A549 (cell line): Measurements from ENCODE around the gene RANBP3. TPM values are rescaled to one million over a fixed set of nuclear protein-coding genes. Genes with fewer than 3 reads are reported as not detected.

Experiments used
- ATAC-seq, 2 experiments: fragments of 200-7000 bp in 1 of 2; fragments of >200 bp in 1 of 2; cut with Nextera tagmentation in 1 of 2; cut with Tn5 transposase in 1 of 2; 3 replicates each; pipeline versions ENCODE4 v1.8.0 to v1.9.1; 2018 to 2020; ENCODE audit warnings: mild to moderate bottlenecking in 1 of 2, moderate library complexity in 1 of 2
- CTCF ChIA-PET: fragments of 300-600 bp; sonication (Branson Sonifier 250); formaldehyde crosslinking; extraction: SDS; loops from one replicate; lab custom pipeline; 2021; ENCODE audit warnings: antibody characterized with exemption, inconsistent platforms; lab: Yijun Ruan, JAX
- POLR2A ChIA-PET: fragments of 350-600 bp; formaldehyde crosslinking; extraction: SDS; loops from one replicate; lab custom pipeline; 2021; ENCODE audit warnings: antibody characterized with exemption, inconsistent platforms; lab: Yijun Ruan, JAX
- DNase-seq, 2 experiments: peaks; one replicate each; pipeline versions ENCODE4 v3.0.0 to v3.0.0-alpha.2; 2011 to 2016; ENCODE audit warnings: low read depth in 1 of 2, low spot score in 1 of 2
- FAIRE-seq: peaks from 2 replicates; lab custom pipeline; 2011; peaks lifted over from hg19 to GRCh38; lab: Jason Lieb, UNC
- H3K27ac ChIP-seq, 2 experiments: fragments of >200 bp; sonication (Bioruptor Twin); formaldehyde crosslinking; 3 replicates each; pipeline ENCODE4 v1.5.1; 2016 to 2017
- H3K4me1 ChIP-seq: fragments of >200 bp; sonication (Bioruptor Twin); formaldehyde crosslinking; 3 replicates; pipeline ENCODE4 v1.6.1; 2016
- H3K4me2 ChIP-seq: fragments of >200 bp; sonication (Bioruptor Twin); formaldehyde crosslinking; 3 replicates; pipeline ENCODE4 v1.6.1; 2016
- H3K4me3 ChIP-seq: fragments of >200 bp; sonication (Bioruptor Twin); formaldehyde crosslinking; 3 replicates; pipeline ENCODE4 v1.5.1; 2016
- H3K9me3 ChIP-seq: fragments of >200 bp; sonication (Bioruptor Twin); formaldehyde crosslinking; 3 replicates; pipeline ENCODE4 v1.6.1; 2016
- BHLHE40 ChIP-seq: IDR thresholded peaks from 2 replicates; pipeline ENCODE4 v1.6.1; 2012; ENCODE audit warnings: low read depth, low read length, inconsistent platforms
- CBX2 ChIP-seq: fragments of 200-600 bp; sonication (generic); IDR thresholded peaks from 2 replicates; pipeline ENCODE4 v1.6.1; 2016; ENCODE audit warnings: low read depth, mild to moderate bottlenecking, borderline replicate concordance
- CBX8 ChIP-seq: fragments of 200-600 bp; sonication (generic); IDR thresholded peaks from 2 replicates; pipeline ENCODE4 v1.6.1; 2016
- CEBPB ChIP-seq, 2 experiments: fragments of >200 bp in 1 of 2; sonication (Bioruptor Twin) in 1 of 2; formaldehyde crosslinking in 1 of 2; IDR thresholded peaks; 2 replicates each; pipeline ENCODE4 v1.6.1; 2012 to 2016
- CHD4 ChIP-seq: fragments of 200-600 bp; sonication (generic); IDR thresholded peaks from 2 replicates; pipeline ENCODE4 v1.6.1; 2016; ENCODE audit warnings: antibody characterized with exemption, mild to moderate bottlenecking, borderline replicate concordance
- EHF ChIP-seq: fragments of 250-450 bp; sonication (Bioruptor Pico); IDR thresholded peaks from 2 replicates; pipeline ENCODE4 v1.5.0; 2020; ENCODE audit warnings: mild to moderate bottlenecking
- EHMT2 ChIP-seq: fragments of 200-600 bp; sonication (generic); IDR thresholded peaks from 2 replicates; pipeline ENCODE4 v1.6.1; 2016; ENCODE audit warnings: antibody characterized with exemption, low read depth, mild to moderate bottlenecking, moderate library complexity
- ESRRA ChIP-seq: fragments of 150-350 bp; IDR thresholded peaks from 2 replicates; pipeline ENCODE4 v1.6.1; 2014; ENCODE audit warnings: mild to moderate bottlenecking, low read length, borderline replicate concordance
- FOSL2 ChIP-seq, 2 experiments: fragments of 450-650 bp in 1 of 2; fragments of >200 bp in 1 of 2; sonication (Bioruptor Twin) in 1 of 2; formaldehyde crosslinking; IDR thresholded peaks; 2 replicates each; pipeline versions ENCODE4 v1.5.0 to v1.6.1; 2016 to 2020; ENCODE audit warnings: mild to moderate bottlenecking in 1 of 2, moderate library complexity in 1 of 2
- HEYL ChIP-seq: fragments of 250-450 bp; sonication (Bioruptor Pico); IDR thresholded peaks from 2 replicates; pipeline ENCODE4 v1.8.0; 2021; ENCODE audit warnings: mild to moderate bottlenecking, moderate library complexity
- HOXB5 ChIP-seq: fragments of 250-450 bp; sonication (Bioruptor Pico); IDR thresholded peaks from 2 replicates; pipeline ENCODE4 v1.5.0; 2020; ENCODE audit warnings: mild to moderate bottlenecking, moderate library complexity
- KDM5A ChIP-seq: fragments of 200-600 bp; sonication (generic); IDR thresholded peaks from 2 replicates; pipeline ENCODE4 v1.6.1; 2016; ENCODE audit warnings: antibody characterized with exemption, mild to moderate bottlenecking
- MAFK ChIP-seq: fragments of 450-650 bp; IDR thresholded peaks from 2 replicates; pipeline ENCODE4 v1.6.1; 2014; ENCODE audit not compliant: partially characterized antibody
- MYC ChIP-seq: IDR thresholded peaks from 2 replicates; pipeline ENCODE4 v1.6.1; 2012; ENCODE audit warnings: mild to moderate bottlenecking, inconsistent platforms, low read length, improper control_type of control experiment, borderline replicate concordance
- POLR2AphosphoS2 ChIP-seq: conservative IDR thresholded peaks from 2 replicates; pipeline ENCODE4 v1.6.1; 2012; ENCODE audit warnings: low read length, improper control_type of control experiment, inconsistent platforms
- RARB ChIP-seq: fragments of 250-450 bp; sonication (Bioruptor Pico); IDR thresholded peaks from 2 replicates; pipeline ENCODE4 v1.8.0; 2021; ENCODE audit warnings: mild to moderate bottlenecking, moderate library complexity
- SREBF2 ChIP-seq: fragments of 450-650 bp; IDR thresholded peaks from 2 replicates; pipeline ENCODE4 v1.6.1; 2014; ENCODE audit warnings: mild to moderate bottlenecking, moderate library complexity
- TP53 ChIP-seq: fragments of 250-450 bp; sonication (Bioruptor Pico); IDR thresholded peaks from 2 replicates; pipeline ENCODE4 v1.5.0; 2021; ENCODE audit warnings: mild to moderate bottlenecking, moderate library complexity
- ZFP36 ChIP-seq: fragments of 450-650 bp; IDR thresholded peaks from 2 replicates; pipeline ENCODE4 v1.6.1; 2014; ENCODE audit warnings: borderline replicate concordance; ENCODE audit not compliant: partially characterized antibody
- WGBS: methylation state at CpG from one replicate; pipeline ENCODE4 v1.1.6; 2017; ENCODE audit errors: missing lambda C conversion rate; 5-methylcytosine and 5-hydroxymethylcytosine counted together
- polyA plus RNA-seq, 4 experiments: library from polyadenylated mRNA; depleted of rRNA in 3 of 4; stranded (reverse); fragments of >200 nt; fragmentation: RNase III in 1 of 4; extraction: RNeasy Plus Mini Kit Qiagen cat#74134 plus additional on column Dnase treatment in 1 of 4; gene quantifications; 2 replicates in 3 of 4; 3 replicates in 1 of 4; pipeline ENCODE4 v1.2.3, GENCODE V29; 2011 to 2017
- TF ChIP-seq, protein P1 (sequence below): IDR thresholded peaks from 2 replicates; pipeline ENCODE4 v1.6.1; 2012
- TF ChIP-seq, protein P2 (sequence below): fragments of >200 bp; sonication (Bioruptor Twin); formaldehyde crosslinking; IDR thresholded peaks from 3 replicates; pipeline ENCODE4 v1.6.1; 2016
- TF ChIP-seq, protein P3 (sequence below): IDR thresholded peaks from 2 replicates; pipeline ENCODE4 v1.6.1; 2012; ENCODE audit warnings: low read depth, borderline replicate concordance
- TF ChIP-seq, protein P4 (sequence below): fragments of 150-350 bp; IDR thresholded peaks from 2 replicates; pipeline ENCODE4 v1.6.1; 2014; ENCODE audit warnings: low read depth, mild to moderate bottlenecking, low read length

The RANBP3 gene
- polyA plus RNA-seq, 2 of the 4 experiments (the other 2 are of a cell fraction), result 39.2 to 53.5 TPM

GRCh38 chr19:6000228-6000847 is 22.4 kb upstream of the RANBP3 start:
- 93% methylated on average over 7 of the region's 7 CpGs for WGBS
- Histone ChIP-seq H3K4me1 (no peaks in the 10 kb centered on the region), H3K27ac (no peak overlapping the region), H3K9me3 (no peaks in the 10 kb centered on the region)
- POLR2A ChIA-PET, result no interaction called here
- DNase-seq, result no peak
- FAIRE-seq, result no peak
- no peak for TF ChIP-seq FOSL2 (IDR thresholded peaks at IDR 0.05)
- TF ChIP-seq FOSL2 (CRISPR knock-in tag; IDR thresholded peaks at IDR 0.05), result no peak
- TF ChIP-seq MYC, result no peak
- no peak for TF ChIP-seq SREBF2
- TF ChIP-seq ZFP36, result peak; percentile 6
- TF ChIP-seq, all 56 proteins: peak for 1
- ATAC-seq, result no peak
- Histone ChIP-seq H3K4me2 (no peak overlapping the region), H3K4me3 (no peak overlapping the region)
- CTCF ChIA-PET, result interaction anchor here (1.2 to 3.1 kb wide), 5 partner anchors 12 to 125 kb away, joined by 3 to 13 read pairs (median 7); no protein-coding TSS in a partner anchor

- 91% methylated on average over 6 of the region's 6 CpGs for WGBS
- DNase-seq, result no peak
- TF ChIP-seq TP53 (CRISPR knock-in tag) (no peak), CEBPB (IDR thresholded peaks at IDR 0.05) (no peak)
- POLR2A ChIA-PET, result no interaction called here
- no peaks in the 10 kb centered on the region for H3K4me1 ChIP-seq
- H3K4me3 ChIP-seq, result no peak overlapping the region
- H3K9me3 ChIP-seq, result no peaks in the 10 kb centered on the region
- no peak for FAIRE-seq
- ATAC-seq, result no peak
- no peak overlapping the region for H3K4me2 ChIP-seq
- CTCF ChIA-PET, result interaction anchor here (2.2 to 3.1 kb wide), 3 partner anchors 12 to 49 kb away, joined by 7 to 13 read pairs (median 11); no protein-coding TSS in a partner anchor
- H3K27ac ChIP-seq, result no peak overlapping the region
Observed at GRCh38 chr19:5999693-6000092, 21.8 kb upstream of the RANBP3 start.

DNA sequence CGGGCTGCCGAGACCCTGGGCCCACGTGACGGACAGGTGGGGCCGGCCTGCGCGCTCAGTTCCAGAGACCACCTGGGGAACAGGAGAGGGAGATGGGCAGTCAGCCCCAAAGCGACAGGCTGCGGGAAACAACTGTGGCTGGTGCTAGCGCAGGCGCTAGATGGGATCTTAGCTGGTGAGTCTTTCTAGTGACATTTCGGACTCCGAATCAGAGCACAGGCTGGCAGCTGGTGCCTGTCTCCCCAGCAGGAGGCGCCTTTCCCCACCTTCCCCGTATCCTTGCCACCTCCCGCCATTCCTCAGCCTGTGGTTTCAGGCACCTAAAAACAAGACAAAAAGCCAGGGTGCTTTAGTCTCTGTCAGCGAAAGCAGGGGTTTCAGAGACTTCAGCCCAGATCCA is 19.4 kb upstream of the RANBP3 start:
- FAIRE-seq (no peak), ATAC-seq (no peak), DNase-seq (no peak)
- CTCF ChIA-PET, result interaction anchor here (1.3 to 1.9 kb wide), 2 partner anchors 10 to 25 kb away, joined by 4 to 5 read pairs; no protein-coding TSS in a partner anchor
- POLR2A ChIA-PET, result no interaction called here
- TF ChIP-seq CEBPB (IDR thresholded peaks at IDR 0.05), result no peak
- WGBS, result 64% methylated on average over 4 of the region's 17 CpGs
- Histone ChIP-seq H3K9me3 (no peaks in the 10 kb centered on the region), H3K4me1 (no peaks in the 10 kb centered on the region), H3K4me2 (no peak overlapping the region), H3K4me3 (no peak overlapping the region), H3K27ac (no peak overlapping the region)

DNA sequence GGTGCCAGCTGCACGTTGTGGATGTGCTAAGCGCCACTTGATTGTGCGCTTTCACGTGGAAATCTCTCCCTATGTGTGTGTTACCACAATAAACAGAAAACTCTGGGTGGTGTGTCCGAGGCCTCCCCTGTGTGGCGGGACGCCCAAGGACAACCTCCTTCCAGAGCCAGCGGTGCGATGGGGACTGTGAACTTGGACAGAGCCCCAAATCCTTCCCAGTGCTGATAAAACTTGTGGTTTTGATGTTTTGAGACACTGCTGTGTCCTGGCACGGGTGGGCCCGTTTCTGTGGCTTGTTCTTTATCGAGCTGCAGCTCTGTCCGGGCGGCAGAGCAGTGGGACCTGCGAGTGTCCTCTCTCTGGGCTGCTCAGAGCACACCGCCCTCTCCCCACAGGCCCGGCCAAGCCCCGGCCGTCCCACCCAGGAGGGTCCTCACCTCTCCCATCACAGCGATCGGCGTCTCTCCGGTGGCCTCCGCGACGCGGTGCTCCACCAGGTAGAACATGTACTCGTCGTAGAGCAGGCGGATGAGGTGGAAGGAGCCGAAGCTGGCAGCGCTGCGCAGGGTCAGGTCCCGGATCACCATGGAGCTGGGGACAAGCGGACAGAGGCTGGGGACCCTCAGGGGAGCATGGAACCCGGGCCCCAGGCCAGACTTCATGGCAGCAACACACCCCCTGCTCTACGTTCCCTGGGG is 18.8 kb upstream of the RANBP3 start:
- DNase-seq (no peak), ATAC-seq (no peak), FAIRE-seq (no peak)
- no peak overlapping the region for H3K27ac ChIP-seq
- ChIA-PET CTCF (interaction anchor here (1.3 to 1.9 kb wide), 2 partner anchors 9 to 26 kb away, joined by 4 to 5 read pairs; no protein-coding TSS in a partner anchor), POLR2A (no interaction called here)
- WGBS, result 88% methylated on average over 19 of the region's 37 CpGs
- H3K9me3 ChIP-seq, result no peaks in the 10 kb centered on the region
- H3K4me2 ChIP-seq, result no peak overlapping the region
- H3K4me1 ChIP-seq, result no peaks in the 10 kb centered on the region
- no peak for TF ChIP-seq HOXB5 (CRISPR knock-in tag)
- TF ChIP-seq MAFK, result no peak
- TF ChIP-seq CBX2, result no peak
- no peak for TF ChIP-seq BHLHE40
- H3K4me3 ChIP-seq, result no peak overlapping the region

DNA sequence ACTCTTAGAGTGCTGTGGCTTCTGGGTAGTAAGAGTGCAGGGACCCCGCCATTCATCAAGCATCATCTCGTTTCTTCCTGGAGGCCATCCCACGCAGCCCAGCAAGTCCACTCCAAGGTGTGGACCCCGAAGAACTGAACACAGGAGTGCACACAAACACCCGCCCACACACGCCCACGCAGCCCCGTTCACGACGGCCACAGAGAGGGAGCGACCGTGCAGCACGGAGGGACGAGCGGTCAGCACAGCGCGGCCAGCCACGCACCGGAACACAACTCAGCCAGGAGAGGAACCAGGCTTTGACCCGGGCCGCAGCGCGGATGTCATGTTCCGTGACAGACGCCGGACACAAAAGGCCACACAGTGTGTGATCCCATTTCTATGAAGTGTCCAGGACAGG is 18.2 kb upstream of the RANBP3 start:
- no peak for ATAC-seq
- no peaks in the 10 kb centered on the region for H3K9me3 ChIP-seq
- 97% methylated on average over 14 of the region's 26 CpGs for WGBS
- ChIA-PET CTCF (interaction anchor here (1.3 kb wide), 1 partner anchor 26 kb away, joined by 4 read pairs; no protein-coding TSS in a partner anchor), POLR2A (no interaction called here)
- FAIRE-seq, result no peak
- no peak for DNase-seq
- H3K4me2 ChIP-seq, result no peak overlapping the region
- no peaks in the 10 kb centered on the region for H3K4me1 ChIP-seq
- H3K27ac ChIP-seq, result no peak overlapping the region
- no peak overlapping the region for H3K4me3 ChIP-seq
- TF ChIP-seq CBX2 (no peak), HEYL (CRISPR knock-in tag) (no peak), RARB (CRISPR knock-in tag) (no peak), EHF (CRISPR knock-in tag) (no peak), HOXB5 (CRISPR knock-in tag) (no peak), KDM5A (no peak), SREBF2 (no peak), EHMT2 (no peak), CHD4 (no peak), POLR2AphosphoS2 (no peak), CBX8 (no peak), ESRRA (no peak)
- TF ChIP-seq, protein P1, sequence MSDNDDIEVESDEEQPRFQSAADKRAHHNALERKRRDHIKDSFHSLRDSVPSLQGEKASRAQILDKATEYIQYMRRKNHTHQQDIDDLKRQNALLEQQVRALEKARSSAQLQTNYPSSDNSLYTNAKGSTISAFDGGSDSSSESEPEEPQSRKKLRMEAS, result no peak
- TF ChIP-seq, protein P2, sequence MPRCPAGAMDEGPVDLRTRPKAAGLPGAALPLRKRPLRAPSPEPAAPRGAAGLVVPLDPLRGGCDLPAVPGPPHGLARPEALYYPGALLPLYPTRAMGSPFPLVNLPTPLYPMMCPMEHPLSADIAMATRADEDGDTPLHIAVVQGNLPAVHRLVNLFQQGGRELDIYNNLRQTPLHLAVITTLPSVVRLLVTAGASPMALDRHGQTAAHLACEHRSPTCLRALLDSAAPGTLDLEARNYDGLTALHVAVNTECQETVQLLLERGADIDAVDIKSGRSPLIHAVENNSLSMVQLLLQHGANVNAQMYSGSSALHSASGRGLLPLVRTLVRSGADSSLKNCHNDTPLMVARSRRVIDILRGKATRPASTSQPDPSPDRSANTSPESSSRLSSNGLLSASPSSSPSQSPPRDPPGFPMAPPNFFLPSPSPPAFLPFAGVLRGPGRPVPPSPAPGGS, result no peak
- TF ChIP-seq, protein P3, sequence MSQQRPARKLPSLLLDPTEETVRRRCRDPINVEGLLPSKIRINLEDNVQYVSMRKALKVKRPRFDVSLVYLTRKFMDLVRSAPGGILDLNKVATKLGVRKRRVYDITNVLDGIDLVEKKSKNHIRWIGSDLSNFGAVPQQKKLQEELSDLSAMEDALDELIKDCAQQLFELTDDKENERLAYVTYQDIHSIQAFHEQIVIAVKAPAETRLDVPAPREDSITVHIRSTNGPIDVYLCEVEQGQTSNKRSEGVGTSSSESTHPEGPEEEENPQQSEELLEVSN, result no peak
- TF ChIP-seq, protein P4, sequence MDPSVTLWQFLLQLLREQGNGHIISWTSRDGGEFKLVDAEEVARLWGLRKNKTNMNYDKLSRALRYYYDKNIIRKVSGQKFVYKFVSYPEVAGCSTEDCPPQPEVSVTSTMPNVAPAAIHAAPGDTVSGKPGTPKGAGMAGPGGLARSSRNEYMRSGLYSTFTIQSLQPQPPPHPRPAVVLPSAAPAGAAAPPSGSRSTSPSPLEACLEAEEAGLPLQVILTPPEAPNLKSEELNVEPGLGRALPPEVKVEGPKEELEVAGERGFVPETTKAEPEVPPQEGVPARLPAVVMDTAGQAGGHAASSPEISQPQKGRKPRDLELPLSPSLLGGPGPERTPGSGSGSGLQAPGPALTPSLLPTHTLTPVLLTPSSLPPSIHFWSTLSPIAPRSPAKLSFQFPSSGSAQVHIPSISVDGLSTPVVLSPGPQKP, result no peak
